ENCODE measurements around the gene KRT71.

Gene KRT71

DNA sequence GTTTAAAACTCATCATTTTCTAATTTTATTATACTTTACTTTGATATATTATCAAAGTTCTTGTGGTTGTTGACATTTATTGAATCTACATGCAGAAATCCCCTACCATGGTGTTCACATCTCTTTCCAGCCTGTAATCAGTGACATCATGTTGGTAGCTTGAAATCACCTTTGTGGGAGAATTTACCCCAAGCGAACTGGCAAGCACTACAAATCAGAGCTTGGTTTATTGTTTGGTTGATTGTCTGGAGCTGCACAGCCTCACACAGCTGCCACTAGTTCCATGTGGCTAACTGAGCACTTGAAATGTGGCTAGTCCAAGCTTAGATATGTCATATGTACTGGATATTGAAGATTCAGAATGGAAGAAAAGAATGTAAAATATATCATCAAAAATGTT, 17.4 kb downstream of the KRT71 start:
- DNase-seq = no peak

DNA sequence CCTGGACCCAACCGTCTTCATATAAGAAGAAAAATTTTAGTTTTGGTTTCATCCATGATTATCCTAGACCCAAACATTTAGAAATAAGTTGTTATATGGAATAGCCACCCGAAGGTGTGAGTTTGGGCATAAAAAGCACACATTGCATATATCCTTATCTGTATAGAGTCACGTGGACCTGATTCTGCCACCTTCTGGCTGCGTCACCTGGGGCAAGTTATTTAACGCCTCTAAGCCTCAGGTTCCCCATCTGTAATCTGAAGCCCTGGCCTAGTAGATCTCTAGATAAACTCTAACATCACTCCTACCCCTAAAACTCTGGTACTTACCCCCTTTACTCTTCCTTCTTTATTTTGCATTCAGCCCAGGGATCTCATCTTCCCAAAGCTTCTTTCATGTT, 18.5 kb downstream of the KRT71 start:
- DNase-seq = no peak

DNA sequence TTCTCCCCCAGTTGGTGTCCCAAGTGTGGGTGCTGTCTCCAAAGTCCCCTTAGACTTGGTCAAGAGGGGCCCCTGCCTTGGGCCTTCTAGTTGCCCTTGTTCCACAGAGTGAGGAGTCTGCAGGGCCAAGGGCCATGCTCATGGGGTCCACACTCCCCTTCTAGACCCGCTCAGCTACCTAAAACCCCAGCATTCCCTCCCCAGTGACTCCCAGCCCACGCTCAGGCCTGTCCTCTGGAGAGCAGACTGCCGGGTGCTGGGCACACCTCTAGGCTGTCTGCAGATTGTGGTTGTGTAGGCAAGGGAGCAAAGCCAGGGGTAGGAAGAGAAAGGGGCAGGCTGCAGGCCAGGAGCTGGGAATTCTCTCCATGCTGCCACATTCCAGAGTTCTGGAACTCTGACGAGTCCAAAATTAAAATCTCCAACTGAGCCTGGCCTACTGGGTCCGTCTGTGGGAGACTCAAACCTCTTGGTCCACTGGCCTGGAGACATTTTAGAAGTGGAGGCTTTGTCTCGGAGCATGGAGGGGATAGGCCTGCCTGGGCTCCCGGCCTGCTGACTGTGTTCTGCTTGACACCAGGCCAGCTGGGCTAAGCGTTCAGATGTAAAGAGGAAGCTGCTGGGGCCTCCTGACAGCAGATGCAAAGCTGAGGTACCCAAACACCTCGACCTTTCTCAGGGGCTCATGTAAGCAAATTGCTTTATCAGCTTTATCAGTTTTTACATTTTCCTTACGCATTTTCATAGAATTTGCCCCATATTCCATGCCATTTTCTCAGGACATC, 19.1 kb downstream of the KRT71 start:
- DNase-seq = no peak

DNA sequence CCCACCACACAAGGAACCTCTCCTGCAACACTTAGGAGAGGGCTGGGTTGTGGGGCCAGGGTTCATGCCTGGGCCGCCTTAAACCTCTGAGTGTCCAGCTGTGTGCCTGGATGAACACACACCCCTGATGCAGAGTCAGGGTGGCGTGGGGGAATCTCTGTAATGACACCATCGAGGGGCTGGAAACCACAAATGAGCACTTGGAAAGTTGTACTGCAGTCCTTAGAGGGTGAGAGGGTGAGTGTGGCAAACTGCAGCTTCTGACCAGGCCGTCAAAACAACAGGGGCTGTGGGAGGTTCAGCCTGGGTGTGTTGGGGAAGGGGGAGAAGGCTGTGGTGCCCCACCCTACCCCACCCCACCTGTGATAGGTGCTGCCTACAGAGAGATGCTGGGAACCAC, 20.3 kb downstream of the KRT71 start:
- DNase-seq = no peak

DNA sequence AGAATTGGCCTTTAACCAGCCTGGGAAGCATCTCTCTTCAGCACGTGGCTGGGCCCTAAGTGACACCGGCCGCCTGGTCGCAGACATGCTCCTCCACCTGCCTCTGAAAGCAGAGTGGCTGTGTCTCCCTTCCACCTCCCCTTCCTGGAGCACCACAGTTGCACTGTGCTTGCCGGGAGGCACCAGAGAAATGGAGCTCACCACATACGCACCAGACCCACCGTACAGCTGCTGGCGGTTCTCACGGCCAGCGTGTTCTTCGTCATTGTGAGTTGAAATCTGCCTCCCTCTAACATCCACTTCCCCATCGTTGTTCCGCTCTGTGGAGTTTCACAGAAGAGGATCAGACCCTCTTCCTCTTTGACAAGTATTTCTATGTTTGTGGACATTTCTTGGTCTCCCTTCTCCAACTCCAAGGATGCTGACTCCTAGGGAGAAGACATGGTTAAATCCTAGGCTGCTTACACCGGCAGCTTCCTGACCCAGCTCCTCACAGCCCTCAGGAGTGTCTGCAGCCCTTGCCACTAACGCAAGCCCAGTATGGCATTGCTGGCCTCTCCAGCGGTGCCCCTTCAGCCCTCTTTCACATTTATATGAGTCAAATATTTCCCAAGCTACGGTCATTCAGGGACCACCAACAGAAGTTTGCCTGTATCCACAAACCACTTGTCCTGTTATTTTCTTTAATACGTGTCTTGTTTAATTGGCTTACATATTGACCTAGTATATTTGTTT, 21.2 kb downstream of the KRT71 start:
- no peak for DNase-seq

DNA sequence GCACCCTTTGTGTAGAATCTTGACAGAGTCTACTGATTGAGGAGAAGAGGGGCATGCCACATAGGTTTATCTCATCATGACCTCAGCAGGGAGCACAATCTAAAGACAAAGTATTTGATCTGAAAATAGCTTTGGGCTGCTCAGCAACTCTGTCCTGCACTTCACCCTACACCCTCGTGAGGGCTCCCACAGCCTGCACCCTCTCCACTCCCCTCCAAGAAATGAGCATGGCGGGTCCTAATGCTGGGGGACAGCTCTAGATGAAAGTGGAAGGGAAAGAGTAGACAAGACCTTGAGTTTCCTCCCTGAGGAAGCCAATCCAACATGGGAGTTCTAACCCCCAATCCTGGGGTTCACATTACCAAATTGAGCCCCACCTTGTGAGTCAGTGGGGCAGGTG, 22.0 kb downstream of the KRT71 start:
- no peak for DNase-seq

DNA sequence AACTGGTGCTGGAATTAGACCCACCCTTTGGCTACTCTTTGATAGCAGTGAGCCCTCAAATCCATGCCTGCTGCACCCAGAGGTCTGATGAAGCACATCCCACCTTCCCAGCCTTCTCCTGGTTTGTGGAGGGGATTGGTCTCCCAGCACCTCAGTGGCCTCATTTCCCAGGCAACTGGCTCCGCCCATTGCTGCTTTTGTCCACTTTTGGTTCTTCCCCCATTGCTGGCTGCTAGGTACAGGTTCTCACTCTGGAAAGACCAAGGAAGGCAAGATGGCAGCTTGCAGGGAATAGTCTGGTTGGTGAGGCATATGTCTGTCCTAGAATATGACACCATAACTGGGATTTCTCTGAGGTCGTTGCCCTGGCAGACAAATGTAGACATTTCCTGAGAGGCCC, 22.6 kb downstream of the KRT71 start:
- DNase-seq = no peak

DNA sequence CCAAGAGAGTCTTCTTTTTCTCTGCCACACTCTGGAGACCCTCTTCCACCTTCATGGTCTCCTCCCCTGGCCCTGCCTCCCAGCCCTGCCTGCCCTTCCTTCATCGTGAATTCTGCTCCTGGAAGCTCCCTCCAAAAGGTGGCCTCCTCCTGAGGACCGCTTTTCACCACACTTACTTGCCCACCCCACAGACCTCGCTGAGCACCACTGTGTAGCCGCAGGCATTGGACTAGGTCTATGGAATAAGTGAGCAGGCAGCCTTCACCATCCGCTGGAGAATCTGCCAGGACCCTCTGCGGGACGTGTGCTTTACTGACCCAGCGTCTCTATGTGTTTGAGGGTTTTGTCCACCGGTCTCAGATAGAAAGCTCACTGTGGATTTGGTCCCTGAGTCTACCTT, 23.1 kb downstream of the KRT71 start:
- DNase-seq = no peak

DNA sequence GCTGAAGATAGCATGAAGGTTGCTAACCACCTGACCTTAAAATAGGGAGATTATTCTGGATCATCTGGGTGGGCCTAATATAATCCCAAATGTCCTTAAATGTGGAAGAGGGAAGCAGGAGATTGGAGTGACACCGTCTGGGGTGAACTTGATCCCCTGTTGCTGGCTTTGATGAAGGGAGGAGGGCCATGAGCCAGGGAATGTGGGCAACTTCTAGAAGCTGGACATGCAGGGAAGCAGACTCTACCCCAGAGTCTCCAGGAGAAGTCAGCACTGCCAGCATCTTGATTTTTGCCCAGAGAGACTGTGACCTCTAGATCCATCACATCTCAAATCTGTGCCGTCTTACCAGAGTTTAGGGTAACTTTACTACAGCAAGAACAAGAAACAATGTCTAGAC, 23.5 kb downstream of the KRT71 start:
- no peak for DNase-seq

DNA sequence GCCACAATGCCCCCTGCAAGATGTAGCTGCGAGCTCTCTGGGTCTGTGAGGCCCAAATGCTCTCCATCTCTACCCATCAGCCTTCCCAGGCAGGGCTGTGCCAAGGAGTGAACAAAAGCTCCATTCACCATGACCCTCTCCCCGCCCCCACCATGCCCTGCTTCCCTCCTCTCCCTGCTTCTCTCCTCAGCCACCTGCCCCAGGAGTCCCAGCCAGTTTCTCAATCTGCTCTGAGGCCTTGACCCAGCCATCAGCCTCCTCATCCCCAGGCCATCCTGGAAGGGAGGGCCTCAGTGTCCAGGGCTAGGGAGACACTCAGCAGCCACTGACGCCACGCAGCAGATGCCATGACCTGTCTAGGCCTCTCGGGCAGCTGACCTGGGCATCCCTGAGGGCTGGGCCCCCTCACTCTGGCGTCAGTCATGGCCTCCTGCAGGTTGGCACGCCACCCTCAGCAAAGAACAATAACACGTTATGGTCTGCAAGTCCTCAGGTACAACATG, 24.3 kb downstream of the KRT71 start:
- DNase-seq = no peak

DNA sequence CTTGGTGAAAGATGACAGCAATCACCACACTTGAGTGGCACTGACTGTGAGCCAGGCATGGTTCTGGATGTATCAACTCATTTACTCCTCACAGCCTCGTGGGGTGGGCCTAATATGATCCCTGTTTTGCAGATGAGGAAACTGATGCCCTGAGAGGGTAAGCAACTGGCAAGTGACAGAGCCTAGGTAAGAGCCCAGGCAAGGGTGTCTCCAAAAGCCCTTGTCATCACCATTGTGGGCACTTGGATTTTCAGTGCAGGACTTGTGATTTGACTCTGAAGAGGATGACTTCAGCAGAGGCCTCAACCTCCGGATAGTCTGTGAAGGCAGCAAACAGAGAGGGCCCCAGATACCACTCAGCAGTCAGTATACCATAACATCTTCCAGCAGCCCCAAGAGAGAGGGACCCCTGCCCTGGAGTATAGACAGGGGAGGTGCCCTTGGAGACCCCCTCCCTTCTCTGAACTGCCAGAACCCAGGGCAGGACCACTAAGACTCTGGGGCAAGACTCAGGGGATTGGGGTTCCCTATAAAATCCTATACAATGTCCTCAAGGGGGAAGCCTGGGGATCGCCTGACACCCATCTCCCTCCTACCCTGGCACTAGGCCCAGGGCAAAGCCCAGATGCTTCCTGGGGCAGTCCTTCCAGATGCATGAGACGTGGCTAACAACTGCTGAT, 25.7 kb downstream of the KRT71 start:
- no peak for DNase-seq

DNA sequence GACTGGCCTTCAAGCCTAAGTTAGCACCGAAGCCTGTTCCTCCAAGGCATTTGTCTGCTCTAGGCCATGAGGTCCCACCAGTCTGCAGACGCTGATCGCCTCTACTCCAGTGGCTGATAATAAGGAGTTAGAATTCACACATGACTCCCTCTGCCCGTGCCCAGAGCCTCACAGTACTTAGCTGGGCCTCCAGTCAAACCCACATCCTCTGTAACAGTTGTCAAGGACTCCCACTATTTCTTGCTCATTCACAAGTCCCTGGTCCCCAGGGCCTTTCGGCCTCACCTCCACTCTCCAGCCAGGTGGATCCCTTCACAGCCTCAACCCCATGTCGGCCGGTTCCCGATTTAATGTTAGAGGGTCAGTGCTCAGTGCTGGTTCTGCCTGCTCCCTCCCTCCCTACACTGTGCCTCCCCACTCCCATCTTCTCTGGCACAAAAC, 26.4 kb downstream of the KRT71 start:
- no peak for DNase-seq

DNA sequence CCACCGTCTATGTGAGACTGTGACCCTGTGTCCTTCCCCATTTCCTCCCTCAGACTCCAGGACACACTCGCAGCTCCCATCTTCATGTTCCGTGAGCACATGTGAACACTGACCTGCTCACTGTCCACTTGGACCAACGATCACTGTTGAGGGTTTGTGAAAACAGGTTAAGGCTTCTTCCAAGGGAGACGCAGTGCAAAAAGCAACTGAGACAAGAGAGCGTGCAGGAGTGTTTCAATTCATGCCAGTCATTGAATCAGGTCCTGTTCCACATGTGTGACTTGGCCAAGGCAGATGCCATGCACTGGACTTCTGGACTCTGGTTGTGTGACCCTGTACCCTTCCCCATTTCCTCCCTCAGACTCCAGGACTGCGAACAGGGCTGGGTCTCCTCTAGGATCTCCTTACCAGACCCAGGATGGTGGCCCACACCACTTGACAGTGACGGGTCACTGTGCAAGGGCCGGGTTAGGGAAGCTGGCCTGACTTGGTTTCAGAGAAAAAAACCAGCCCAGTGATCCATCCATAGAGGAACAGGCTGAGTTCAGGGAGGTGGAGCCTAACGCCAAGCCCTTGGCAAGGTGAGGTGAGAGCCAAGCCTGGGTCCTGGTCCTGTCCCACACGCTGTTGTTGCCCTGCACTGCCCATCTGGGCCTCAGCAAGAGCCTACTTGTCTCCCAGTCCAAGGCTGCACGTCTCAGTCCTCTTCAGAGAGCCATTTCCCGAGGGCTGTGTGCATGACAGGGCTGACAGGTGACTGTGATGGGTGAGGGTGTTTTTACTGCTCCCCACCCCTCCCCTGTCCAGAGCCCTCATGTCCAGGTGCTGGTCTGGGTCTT, 27.1 kb downstream of the KRT71 start:
- no peak for DNase-seq

DNA sequence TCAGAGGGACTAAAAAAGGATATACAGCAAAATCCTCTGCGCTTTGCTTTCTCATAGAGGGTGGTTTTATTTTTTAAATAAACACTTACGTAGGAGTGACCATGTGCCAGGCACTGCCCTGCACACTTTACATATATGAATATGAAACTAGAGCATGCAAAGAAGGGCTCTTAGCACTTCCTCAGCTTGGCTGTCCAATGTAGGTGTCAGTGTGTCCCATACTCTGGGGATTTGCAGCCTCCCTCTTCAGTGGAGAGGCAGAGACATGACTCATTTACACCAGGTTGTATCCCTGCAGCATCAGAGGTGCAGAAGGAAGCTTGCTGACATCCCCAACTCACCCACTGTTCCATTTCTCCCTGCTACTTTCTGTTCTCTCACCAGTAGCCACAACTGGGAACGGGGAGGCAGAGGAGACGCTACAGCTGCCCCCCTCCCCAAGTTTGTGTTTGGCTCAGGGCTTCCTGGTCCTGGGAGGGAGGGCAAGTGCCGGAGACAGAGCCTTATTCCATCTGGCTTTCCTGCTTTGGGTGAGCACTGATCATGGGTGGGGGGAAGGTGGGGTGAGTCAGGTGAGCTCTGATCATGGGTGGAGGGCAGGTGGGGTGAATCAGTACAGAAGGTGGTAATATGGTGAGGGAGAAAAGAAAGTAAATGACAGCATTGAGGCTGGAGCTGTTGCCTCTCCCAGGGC, 27.9 kb downstream of the KRT71 start:
- no peak for DNase-seq

DNA sequence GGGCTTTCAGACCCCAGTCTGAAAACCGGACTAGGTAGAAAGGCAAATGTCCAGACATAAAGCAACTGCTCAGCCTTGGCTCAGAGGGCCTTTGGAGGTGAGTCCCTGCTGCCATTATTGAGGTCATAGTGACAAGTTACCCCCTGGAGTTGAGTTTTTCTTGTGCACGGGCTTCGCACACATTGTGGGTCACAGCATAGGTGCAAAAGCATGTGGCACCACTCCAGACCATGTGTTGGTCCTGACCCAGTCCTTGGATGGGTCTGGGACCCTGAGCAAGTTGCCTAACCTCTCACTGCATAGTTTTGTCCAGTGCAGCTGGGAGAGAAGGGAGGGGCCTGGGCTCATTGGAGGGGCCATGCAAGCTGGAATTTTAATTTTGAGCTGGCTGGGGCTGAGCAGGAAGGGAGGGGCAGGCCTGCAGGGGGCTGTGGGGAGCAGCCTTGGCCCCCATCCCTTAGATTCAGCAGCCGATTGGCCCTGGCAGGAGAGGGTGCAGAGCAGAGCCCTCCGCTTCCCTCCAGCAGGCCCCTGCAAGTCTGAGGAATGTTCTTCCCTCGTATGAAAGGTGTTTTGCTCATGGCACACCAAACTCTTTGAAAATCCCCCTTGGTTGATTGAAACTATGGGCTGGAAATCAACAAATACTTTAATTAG, 28.6 kb downstream of the KRT71 start:
- no peak for DNase-seq

DNA sequence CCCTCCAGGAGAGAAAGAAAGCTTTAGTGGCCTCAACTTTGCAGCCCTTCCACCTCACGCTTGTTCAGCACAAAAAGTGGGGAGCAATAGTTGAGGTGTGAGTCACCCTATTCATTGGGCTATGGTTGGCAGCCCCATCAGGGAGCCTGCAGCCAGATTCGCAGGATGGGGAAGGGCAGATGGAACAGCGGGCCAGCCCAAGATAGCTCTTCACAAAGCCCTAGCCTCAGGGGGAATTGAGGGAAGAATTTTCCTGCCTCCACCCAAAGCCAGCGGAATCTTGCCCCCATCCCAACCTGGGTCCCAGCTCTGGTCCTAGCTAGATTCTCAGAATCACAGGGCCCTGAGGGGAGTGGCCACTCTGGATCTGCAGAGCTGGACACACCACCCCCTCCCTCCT, 29.1 kb downstream of the KRT71 start:
- DNase-seq = no peak

DNA sequence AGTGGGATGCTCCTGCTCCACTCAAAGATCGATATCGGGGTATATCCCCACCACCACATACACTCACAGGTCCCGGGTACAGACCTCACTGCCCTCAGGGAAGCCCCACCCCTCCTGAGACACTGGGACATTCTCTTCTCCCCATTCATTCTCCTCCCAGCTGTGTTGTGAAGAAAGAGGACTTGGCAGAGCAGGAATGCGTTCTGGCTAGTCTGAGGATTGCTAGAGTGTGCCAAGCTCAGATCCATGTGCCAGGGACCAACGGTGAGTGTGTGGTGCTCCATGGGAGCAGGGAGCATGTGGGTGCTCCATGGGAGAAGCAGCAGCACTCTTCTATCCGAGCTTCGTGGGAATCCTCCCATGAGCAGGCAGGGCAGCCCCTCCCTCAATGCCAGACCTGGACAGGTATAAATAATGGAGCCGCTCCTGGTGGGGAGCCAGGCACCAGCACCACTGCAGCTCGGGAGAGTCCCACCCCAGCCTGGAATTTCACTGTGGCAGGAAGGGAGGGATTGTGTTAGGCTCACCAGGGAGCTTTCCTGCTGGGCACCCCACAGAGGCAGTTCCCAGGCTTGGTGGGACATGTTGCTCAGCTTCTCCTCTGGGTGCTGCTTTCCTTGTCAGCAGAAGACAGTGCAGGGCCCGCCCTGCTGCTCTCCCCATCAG, 30.5 kb downstream of the KRT71 start:
- no peak for DNase-seq

DNA sequence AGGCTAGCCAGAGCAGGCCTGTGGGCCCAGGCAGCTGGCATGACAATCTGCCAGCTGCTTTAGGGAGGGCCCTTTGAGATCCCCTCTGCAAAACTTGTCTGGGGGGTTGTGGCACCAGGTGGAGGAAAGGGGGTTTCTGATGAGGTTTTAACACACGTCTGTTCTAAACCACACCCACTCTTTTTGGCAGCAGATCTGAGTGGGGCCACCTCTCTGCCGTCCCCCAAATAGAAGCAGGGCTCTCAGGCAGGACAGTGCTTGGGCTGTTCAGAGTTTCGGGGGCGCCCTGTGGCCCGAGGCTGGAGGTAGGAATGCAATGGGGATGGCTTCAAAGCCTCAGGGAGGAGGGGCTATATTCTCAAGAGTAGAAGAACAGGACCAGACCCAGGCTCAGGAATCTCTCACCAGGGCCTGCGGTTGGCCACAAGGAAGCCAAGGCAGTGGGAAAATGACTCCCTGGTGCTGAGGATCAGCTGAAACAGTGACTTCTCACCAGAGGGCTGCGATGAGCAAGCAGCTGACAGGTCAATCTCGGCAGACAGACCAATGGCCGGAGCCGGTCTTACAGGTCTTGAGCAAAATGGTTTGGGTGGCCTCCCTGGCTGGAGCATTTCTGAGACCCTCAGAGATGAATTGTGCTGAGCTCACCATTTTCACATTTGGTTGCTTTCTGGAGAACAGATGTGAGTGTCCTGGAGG, 31.2 kb downstream of the KRT71 start:
- no peak for DNase-seq

DNA sequence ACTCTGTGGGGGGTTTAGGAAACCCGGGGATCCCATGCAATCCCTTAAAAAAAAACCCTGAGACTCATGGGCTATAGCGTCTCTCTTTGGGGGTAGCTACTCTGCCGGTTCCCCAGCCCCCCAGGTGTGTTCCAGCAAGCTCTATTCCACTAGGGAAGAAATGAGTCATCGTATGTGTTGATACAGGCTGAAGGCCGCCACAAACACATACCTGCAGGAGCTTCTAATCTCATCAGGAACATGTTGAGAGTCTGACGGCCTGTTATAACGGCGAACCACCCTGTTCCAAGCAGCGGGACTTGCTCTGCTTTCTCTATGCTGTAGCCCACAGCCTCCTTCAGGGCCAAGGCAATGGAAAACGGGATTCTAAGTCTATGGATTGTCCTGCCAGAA, 31.8 kb downstream of the KRT71 start:
- DNase-seq = no peak

All from NCI-H774 (cell line).